Stimulated activated CD8-positive, alpha-beta memory T cell treated with anti-CD3 and anti-CD28 coated beads, Interleukin-12 subunit alpha, Interleukin-12 subunit beta, amount 100 ng/mL, for 24 hours (primary cell): ENCODE data around the gene PDE11A.

Source experiments
- DNase-seq: peaks from one replicate; pipeline ENCODE4 v3.0.0-alpha.2; 2020; ENCODE audit errors: extremely low read depth

The PDE11A gene

DNA sequence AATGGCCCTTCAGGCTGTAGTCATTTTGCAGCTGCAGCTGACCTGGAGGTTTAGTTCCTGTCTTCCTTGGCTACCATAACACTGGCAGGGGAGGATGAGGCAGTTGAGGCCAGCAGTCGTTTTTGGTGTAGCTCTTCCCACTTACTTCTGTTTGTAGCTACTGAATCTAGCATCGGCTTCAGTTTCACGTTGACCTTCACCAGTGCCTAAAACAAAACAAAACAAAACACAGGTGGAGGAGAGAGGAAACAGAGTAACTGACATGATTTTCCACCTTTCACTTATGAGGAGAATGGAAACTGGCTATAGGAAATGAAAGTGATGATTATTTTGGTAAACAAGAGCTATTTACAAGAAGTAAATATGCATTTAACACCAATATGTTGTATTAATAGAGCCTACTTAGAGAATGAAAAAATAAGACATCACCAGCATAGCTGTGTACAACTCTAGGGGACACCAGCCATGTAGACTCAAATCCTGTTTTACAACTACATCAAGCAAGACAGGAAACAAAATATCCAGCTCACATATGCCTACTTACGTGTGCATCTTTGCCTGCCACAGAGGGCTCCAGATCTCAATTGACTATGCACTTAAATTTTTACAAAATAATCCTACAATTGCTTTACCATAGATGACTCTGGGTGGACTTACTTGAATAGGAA is 443.1 kb downstream of the PDE11A start:
- no peak for DNase-seq

GRCh38 chr2:177628831-177629230 is 443.7 kb downstream of the PDE11A start:
- no peak for DNase-seq

- DNase-seq = no peak
These were observed 446.6 kb downstream of the PDE11A start for GRCh38 chr2:177625744-177626650.

- DNase-seq = no peak
These were observed 450.1 kb downstream of the PDE11A start for GRCh38 chr2:177622521-177622920.

GRCh38 chr2:177619986-177620385 is 452.6 kb downstream of the PDE11A start:
- DNase-seq = no peak

- no peak for DNase-seq
These were observed 453.1 kb downstream of the PDE11A start for GRCh38 chr2:177619461-177619860.

DNA sequence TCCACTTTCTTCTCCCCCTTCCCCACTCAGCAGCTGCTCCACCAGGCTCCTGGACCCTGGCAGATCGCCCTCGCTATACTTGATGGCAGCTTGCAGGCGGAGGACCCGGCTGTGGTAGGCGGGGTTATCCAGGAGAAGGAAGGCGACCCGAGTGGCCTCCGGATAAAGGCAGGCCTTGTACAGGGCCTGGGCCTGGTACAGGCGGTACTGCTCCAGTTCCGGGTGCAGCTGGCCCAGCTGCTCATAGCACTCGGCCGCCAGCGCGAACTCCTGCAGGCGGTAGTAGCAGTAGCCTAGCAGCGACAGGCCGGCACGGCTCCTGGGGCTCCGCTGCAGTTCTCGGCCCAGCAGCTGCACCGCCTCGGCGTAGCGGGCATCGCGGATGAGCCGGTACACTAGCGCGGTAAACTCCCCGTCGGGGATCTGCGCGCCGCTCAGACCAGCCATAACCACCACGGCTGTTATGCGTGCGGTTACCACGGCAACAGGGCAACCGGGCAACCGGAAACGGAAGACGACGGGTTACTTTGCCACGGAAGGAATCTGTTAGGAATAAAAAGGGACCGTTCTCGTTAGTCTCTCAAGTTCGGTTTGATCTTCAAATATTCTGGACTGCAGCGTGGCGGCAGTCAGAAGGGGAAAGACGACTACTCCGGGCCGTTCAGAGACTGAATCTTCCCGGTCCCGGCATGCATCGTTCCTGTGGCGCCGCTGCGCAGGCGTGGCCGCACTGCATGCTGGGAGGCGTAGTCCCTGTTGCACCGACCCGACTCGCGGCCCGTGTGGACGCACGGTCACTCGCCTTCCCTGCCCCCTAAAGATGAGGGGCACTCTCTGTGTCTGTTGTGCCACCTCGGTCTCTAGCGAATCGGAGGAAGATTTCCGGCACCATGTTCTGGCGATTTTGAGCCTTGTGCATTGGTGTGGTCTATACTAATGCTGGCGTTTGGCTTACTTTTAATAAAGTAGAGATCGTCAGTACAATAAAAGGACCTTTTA is 454.0 kb downstream of the PDE11A start:
- DNase-seq = peak; percentile 79

DNA sequence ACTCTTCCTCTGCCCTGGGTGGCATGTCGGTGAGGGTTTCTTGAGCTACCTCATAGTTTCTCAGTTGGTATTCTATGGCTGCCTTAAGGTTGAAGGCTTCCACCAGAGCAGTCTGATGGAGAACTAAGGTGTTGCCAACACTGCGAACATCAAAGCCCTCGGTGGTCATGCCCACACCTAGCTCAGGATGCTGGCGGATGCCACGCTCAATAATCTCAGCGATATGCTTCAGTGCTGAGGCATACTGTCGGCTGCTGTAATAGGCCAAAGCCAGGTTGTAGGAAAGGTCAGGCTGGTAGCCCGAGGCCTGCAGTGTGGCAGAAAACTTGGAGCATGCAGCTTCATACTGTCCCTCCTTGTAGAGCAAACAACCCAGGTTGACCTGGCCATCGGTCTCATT is 454.7 kb downstream of the PDE11A start:
- no peak for DNase-seq

- DNase-seq = no peak
These were observed 455.8 kb downstream of the PDE11A start for GRCh38 chr2:177616731-177617130.

DNA sequence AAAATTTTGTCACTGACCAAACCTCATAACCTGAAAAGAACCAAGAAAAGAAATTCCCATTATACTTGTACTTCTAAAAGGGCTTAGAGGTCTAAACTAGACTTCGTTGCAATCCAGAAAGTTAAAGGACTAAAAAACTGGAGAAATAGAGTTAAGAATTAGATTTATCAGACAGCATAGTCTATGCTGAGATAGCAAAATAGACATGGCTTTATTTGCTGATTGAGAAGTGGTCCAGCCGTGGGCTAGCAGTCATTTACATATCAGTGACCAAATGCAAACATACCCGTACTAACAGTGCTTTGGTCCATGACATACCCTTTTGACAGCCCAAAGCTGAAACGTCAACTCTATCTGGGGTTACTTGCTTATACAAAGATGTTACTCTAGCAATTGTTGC is 456.5 kb downstream of the PDE11A start:
- DNase-seq = no peak

- DNase-seq = no peak
These were observed 459.9 kb downstream of the PDE11A start for GRCh38 chr2:177612659-177613058.

- DNase-seq = no peak
These were observed 461.2 kb downstream of the PDE11A start for GRCh38 chr2:177611310-177611886.

DNA sequence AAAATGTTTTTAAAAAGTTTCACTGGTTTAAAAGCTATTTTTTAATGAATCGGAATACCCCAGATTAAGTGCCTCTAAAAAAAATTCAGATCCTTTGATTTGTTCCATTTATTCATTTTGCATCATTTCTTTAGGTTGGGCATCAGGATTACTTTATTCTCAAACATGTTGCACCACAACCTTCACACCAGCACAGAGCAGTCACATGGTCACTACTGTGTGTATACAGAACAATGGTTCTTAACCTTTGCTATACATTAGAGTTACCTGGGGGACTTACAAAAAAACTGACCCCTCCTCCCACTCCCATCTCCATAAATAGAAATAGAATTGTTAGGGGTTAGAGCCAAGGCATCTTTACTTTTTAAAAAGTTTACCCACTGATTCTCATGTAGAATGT is 461.8 kb downstream of the PDE11A start:
- DNase-seq = no peak

- no peak for DNase-seq
These were observed 465.9 kb downstream of the PDE11A start for GRCh38 chr2:177606636-177607035.

DNA sequence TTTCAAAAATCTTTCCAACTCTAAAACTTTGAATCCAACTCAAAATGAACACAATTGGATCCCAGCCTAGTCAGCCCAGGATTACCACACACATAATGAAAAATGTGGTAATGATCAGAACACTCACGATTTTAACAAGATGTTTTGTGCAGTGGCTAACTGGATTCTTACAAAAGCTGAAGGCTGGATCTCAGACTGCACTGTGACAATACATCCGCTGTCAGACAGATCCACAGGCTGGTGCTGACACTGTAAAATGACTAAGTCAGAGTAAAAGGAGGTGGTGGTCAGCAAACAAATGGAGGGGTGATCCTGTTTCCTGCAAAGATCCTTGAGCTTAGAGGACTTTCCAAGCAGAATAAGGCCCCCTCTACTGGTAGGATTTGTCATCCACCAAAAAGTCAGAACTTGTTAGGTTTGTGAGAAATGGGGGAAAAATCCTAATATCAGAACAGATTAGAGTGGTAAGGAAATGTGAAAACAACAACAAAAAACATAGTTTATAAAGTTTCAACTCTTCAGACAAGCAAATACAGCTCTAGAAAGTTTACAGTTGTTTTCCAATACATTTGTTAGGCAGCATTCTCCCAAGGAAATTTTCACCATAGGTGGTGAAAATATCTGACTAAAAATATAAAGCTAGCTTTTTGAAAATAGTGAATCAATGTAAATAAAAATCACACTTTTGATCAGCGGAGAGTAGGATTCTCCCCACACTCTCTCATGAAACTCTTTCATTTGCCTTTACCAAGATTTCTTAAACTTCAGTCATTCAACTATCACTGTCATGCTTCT is 468.1 kb downstream of the PDE11A start:
- no peak for DNase-seq

- DNase-seq = no peak
These were observed 468.8 kb downstream of the PDE11A start for GRCh38 chr2:177603768-177604167.

DNA sequence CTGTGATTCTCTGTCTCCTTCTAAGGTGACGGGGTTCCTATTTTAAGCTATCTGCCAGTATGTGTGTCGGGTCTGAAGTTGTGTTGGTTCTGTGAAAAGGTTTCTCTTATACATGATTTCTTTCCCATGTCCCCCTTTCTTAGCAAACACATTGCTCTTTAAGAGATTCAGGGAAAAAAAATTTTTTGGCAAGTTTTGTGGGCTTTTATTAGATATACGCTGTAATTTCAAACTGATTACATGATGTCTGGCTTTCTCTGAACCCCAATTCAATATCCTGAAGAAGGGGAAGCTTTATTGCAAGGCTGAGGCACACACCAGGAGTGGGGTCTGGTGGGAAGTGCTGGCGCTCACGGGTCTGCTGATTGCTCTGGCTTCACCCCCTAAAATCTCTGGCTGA is 469.4 kb downstream of the PDE11A start:
- no peak for DNase-seq

GRCh38 chr2:177602611-177603164 is 469.9 kb downstream of the PDE11A start:
- no peak for DNase-seq

DNA sequence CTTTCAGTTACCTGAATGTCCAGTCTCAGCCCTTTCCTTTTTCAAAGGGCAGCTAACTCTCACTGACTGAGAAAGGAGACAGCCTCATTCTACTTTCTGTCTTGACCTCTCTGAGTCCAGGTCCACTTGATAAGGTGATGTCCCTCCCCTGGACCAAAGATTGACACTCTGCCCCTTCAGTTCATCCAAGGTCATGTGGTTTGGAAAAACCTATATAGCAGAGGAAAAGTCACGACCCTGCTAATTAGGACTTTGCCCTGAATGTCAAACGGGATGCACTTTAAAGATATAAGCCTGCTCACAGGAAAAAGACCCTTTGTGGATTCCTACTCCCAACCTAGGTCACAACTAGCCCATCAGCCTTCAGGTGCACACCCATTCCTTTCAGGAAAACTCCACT is 471.7 kb downstream of the PDE11A start:
- no peak for DNase-seq

DNA sequence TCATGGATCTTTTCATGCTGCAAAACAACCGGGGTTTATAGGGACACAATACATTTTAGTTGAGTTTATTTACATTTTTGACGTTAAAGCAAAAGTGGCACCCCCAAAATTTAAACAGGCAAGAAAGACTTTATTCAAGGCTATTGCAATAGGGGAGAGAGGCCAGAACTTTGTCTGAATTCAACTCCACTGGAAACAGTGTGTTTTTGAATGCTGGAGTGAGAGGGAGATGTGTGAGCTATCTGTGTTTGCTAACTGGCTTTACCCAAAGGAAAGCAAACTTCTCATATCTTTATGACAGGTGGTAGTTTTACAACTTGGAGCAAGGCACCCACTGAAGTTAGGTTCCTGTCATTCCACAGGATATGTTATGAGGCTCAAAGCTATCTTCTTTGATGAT is 472.6 kb downstream of the PDE11A start:
- DNase-seq = no peak
